ENCODE measurements around the gene ST14.

GRCh38 chr11:130148796-130149326, 10.7 kb upstream of the ST14 start:
- TF ChIP-seq CTCF (IDR thresholded peaks at IDR 0.05) = no peak
- no peak for TF ChIP-seq POLR2A (IDR thresholded peaks at IDR 0.05)
